Measurements from ENCODE around the gene MFSD1.

The MFSD1 gene

GRCh38 chr3:158847885-158848284 lies 46.0 kb downstream of the MFSD1 start:
- Histone ChIP-seq H3K9me3 (replicated peaks; ENCODE audit: low read length) (no peaks in the 10 kb centered on the region), H3K27me3 (ENCODE audit: control insufficient read depth, insufficient read depth, low read length) (no peaks in the 10 kb centered on the region)

DNA sequence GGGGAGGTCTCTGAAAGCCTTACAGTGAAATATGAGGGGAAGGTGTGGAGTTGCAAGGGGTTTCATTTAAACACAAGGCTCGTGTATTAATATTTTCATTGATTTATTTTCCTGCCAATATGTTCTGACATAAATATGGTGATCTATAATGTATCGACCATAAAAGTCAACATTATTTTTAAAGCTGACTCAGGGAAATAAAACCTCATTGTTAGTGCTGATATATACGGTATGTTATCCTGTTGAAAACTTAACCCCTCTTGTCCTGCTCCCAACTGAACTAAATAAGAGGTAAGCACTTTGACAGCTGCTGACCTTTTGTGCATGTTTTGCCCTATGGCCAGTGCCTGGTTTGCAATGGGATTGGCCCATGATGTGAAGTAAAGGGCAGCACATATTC lies 47.9 kb downstream of the MFSD1 start:
- no peak overlapping the region for H3K9ac ChIP-seq (ENCODE audit: low read depth, low read length)
- peaks cover 12% of the 10 kb centered on the region for H3K4me1 ChIP-seq (ENCODE audit: control insufficient read depth, insufficient read depth, low read length)
- H3K9me3 ChIP-seq (replicated peaks; ENCODE audit: low read length): no peaks in the 10 kb centered on the region
- no peaks in the 10 kb centered on the region for H3K27me3 ChIP-seq (ENCODE audit: control insufficient read depth, insufficient read depth, low read length)
- no peak overlapping the region for H3K4me3 ChIP-seq (ENCODE audit: low read length)
- H3K4me2 ChIP-seq (ENCODE audit: low read length): no peak overlapping the region
- no peaks in the 10 kb centered on the region for H3K36me3 ChIP-seq (ENCODE audit: insufficient read depth, low read length)

More at GRCh38 chr3:158847885-158848284, 46.0 kb downstream of the MFSD1 start:
- peaks cover 12% of the 10 kb centered on the region for H3K4me1 ChIP-seq (ENCODE audit: control insufficient read depth, insufficient read depth, low read length)
- no peak overlapping the region for H3K4me3 ChIP-seq (ENCODE audit: low read length)
- peak overlapping the region; percentile 38 for H3K4me2 ChIP-seq (ENCODE audit: low read length)
- no peak overlapping the region for H3K9ac ChIP-seq (ENCODE audit: low read depth, low read length)
- H3K36me3 ChIP-seq (ENCODE audit: insufficient read depth, low read length): no peaks in the 10 kb centered on the region

DNA sequence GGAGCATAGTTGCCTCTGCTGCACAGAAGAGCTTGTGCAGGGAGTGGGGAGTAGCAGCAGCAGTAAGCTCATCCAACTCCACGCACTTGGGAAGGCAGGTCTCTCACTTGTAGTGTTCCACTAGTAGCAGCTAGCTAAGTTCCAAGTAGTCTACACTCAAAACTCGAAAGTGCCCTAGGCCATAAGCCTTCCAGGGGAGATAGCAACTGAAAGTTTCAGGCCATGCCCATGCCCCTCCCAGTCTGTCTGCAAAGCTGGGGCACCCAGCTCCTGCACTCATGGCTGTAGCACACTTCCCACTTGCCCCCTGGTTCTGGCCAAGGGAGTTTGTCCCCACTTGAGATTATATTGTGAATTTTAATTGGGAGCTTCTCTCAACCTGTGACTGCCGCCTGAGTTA lies 57.5 kb downstream of the MFSD1 start:
- Histone ChIP-seq H3K27me3 (ENCODE audit: control insufficient read depth, insufficient read depth, low read length) (no peaks in the 10 kb centered on the region), H3K4me1 (ENCODE audit: control insufficient read depth, insufficient read depth, low read length) (no peaks in the 10 kb centered on the region), H3K9me3 (replicated peaks; ENCODE audit: low read length) (no peaks in the 10 kb centered on the region), H3K36me3 (ENCODE audit: insufficient read depth, low read length) (no peaks in the 10 kb centered on the region), H3K4me3 (ENCODE audit: low read length) (no peak overlapping the region), H3K9ac (ENCODE audit: low read depth, low read length) (no peak overlapping the region), H3K4me2 (ENCODE audit: low read length) (no peak overlapping the region)

- H3K9ac ChIP-seq (ENCODE audit: low read depth, low read length): no peak overlapping the region
- H3K36me3 ChIP-seq (ENCODE audit: insufficient read depth, low read length): no peaks in the 10 kb centered on the region
- H3K4me1 ChIP-seq (ENCODE audit: control insufficient read depth, insufficient read depth, low read length): no peaks in the 10 kb centered on the region
- H3K4me3 ChIP-seq (ENCODE audit: low read length): no peak overlapping the region
- H3K27me3 ChIP-seq (ENCODE audit: control insufficient read depth, insufficient read depth, low read length): no peaks in the 10 kb centered on the region
- H3K4me2 ChIP-seq (ENCODE audit: low read length): no peak overlapping the region
- H3K9me3 ChIP-seq (replicated peaks; ENCODE audit: low read length): no peaks in the 10 kb centered on the region
Measured at GRCh38 chr3:158863247-158863646, 61.4 kb downstream of the MFSD1 start.

- no peaks in the 10 kb centered on the region for H3K4me1 ChIP-seq (ENCODE audit: control insufficient read depth, insufficient read depth, low read length)
- H3K27me3 ChIP-seq (ENCODE audit: control insufficient read depth, insufficient read depth, low read length): no peaks in the 10 kb centered on the region
- H3K4me3 ChIP-seq (ENCODE audit: low read length): no peak overlapping the region
Measured at GRCh38 chr3:158864492-158864891, 62.6 kb downstream of the MFSD1 start.

GRCh38 chr3:158875700-158876099 lies 73.8 kb downstream of the MFSD1 start:
- H3K27me3 ChIP-seq (ENCODE audit: control insufficient read depth, insufficient read depth, low read length): no peaks in the 10 kb centered on the region
- H3K9me3 ChIP-seq (replicated peaks; ENCODE audit: low read length): no peaks in the 10 kb centered on the region
- H3K4me1 ChIP-seq (ENCODE audit: control insufficient read depth, insufficient read depth, low read length): no peaks in the 10 kb centered on the region
- H3K4me3 ChIP-seq (ENCODE audit: low read length): no peak overlapping the region
- H3K36me3 ChIP-seq (ENCODE audit: insufficient read depth, low read length): no peaks in the 10 kb centered on the region
- no peak overlapping the region for H3K9ac ChIP-seq (ENCODE audit: low read depth, low read length)
- no peak overlapping the region for H3K4me2 ChIP-seq (ENCODE audit: low read length)

More at GRCh38 chr3:158864492-158864891, 62.6 kb downstream of the MFSD1 start:
- no peaks in the 10 kb centered on the region for H3K9me3 ChIP-seq (replicated peaks; ENCODE audit: low read length)
- no peak overlapping the region for H3K4me2 ChIP-seq (ENCODE audit: low read length)
- no peaks in the 10 kb centered on the region for H3K36me3 ChIP-seq (ENCODE audit: insufficient read depth, low read length)
- no peak overlapping the region for H3K9ac ChIP-seq (ENCODE audit: low read depth, low read length)

Measured in skeletal muscle satellite cell (primary cell).